ENCODE results near the gene ATPAF1.

Gene ATPAF1

DNA sequence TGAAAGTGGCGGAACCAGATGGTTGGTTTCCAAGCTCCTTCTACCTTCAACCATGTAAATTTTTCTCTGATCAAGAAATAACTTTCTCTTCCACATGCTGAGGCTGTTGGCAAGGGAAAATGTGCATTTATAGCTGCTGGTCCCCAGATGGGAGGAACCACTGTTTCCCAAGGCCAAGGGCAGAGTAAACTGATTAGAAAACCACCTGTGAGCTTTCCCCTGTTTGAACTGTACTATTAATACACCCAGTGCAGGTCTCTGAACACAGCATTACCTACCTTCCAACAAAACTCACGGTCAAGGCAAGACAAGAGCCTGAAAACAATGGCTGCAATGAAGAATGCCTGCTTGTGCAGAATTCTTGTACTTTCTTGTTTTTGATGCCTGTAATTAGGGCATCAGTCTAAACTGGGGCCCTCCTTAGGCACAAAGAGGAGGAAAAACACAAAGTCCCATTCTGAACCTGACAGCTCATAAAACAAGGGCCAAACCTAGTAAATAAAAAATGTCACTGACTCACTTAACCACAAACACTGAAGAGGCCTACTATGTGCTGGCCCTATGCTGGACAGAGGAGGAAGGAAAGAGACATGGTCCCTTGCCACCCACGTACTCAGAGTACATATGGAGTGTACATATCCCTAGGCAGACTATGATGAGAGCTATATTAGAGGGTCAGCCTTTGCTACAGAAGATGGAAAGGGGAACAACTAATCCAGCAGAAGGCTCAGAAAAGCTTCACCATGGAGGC is 66.7 kb downstream of the ATPAF1 start:
- no peak for DNase-seq (ENCODE audit: low read depth)
- TF ChIP-seq POLR2A (IDR thresholded peaks at IDR 0.05; ENCODE audit: extremely low read depth, insufficient read length) = no peak
- TF ChIP-seq, protein P1, sequence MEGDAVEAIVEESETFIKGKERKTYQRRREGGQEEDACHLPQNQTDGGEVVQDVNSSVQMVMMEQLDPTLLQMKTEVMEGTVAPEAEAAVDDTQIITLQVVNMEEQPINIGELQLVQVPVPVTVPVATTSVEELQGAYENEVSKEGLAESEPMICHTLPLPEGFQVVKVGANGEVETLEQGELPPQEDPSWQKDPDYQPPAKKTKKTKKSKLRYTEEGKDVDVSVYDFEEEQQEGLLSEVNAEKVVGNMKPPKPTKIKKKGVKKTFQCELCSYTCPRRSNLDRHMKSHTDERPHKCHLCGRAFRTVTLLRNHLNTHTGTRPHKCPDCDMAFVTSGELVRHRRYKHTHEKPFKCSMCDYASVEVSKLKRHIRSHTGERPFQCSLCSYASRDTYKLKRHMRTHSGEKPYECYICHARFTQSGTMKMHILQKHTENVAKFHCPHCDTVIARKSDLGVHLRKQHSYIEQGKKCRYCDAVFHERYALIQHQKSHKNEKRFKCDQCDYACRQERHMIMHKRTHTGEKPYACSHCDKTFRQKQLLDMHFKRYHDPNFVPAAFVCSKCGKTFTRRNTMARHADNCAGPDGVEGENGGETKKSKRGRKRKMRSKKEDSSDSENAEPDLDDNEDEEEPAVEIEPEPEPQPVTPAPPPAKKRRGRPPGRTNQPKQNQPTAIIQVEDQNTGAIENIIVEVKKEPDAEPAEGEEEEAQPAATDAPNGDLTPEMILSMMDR (IDR thresholded peaks at IDR 0.05; ENCODE audit: low read depth, low read length) = no peak
- TF ChIP-seq, protein P2, sequence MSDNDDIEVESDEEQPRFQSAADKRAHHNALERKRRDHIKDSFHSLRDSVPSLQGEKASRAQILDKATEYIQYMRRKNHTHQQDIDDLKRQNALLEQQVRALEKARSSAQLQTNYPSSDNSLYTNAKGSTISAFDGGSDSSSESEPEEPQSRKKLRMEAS (IDR thresholded peaks at IDR 0.05; ENCODE audit: low read depth, low read length) = no peak
- no peak for TF ChIP-seq MYC (IDR thresholded peaks at IDR 0.05; ENCODE audit: low read depth, low read length)
- H3K4me3 ChIP-seq (ENCODE audit: low read depth, low read length) = no peak overlapping the region

DNA sequence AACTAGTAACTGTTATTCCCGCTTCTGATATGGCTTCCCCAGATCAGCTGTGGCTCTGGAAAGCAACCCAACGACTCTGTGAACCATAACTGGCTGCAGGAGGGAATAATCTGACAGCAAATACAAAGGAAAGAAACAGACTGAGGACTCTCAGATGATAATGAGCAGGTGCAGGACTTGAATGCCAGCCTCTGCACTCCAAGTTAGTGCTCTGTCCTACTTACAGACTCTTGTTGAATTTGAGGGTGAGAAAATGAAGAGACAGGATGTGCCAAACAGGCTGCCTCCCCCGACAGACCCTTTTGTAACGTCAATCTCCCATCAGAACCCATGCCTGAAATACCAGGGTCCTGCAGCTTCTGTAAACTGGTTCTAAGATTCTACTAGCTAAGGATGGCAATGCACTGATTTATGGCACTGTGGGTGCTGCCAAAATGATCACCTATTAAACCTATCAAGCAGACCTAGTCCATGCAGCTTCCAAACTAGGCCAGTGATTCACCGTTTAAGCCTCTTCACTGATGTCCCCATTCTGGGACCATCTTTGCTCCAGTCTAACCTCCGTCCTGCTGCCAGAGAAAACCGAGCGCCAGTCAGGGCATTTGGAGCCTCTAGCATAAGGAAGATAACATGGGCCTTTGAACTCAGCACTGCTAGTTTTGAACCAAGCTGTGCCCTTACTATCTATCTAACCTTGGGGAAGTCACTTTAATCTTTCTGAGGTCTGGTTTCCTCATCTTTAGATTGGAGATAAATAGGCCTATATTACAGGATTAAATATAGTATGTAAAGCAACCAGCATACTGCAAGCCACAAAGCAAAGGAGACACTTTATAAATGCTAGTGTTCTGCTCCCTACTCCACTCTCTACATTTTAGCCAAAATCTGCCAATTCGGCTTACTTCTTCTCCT is 68.8 kb downstream of the ATPAF1 start:
- TF ChIP-seq POLR2A (IDR thresholded peaks at IDR 0.05; ENCODE audit: extremely low read depth, insufficient read length) = no peak
- TF ChIP-seq MYC (IDR thresholded peaks at IDR 0.05; ENCODE audit: low read depth, low read length) = no peak
- TF ChIP-seq, protein P2 (IDR thresholded peaks at IDR 0.05; ENCODE audit: low read depth, low read length) = no peak
- no peak overlapping the region for H3K4me3 ChIP-seq (ENCODE audit: low read depth, low read length)
- DNase-seq (ENCODE audit: low read depth) = no peak

DNA sequence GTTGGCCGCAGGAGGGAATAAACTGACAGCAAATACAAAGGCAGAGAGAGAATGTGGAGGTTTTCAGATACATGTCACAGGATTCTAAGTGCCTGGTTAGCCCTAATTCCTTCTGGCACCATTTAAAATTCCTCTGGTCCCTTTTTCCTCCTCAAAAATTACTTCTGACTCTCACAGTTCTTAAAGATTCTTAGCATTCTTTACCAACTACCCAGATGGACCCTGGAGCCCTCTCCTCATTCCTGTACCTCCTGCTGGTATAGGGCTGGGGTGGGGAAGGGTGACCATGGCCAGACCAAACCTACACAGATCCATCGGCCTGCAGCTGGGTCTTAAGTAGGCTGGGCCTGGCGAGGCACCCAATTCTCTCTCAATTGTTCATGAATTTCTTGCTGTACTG is 71.3 kb downstream of the ATPAF1 start:
- TF ChIP-seq, protein P1 (IDR thresholded peaks at IDR 0.05; ENCODE audit: low read depth, low read length) = no peak
- TF ChIP-seq MYC (IDR thresholded peaks at IDR 0.05; ENCODE audit: low read depth, low read length) = no peak
- TF ChIP-seq POLR2A (IDR thresholded peaks at IDR 0.05; ENCODE audit: extremely low read depth, insufficient read length) = no peak
- TF ChIP-seq, protein P2 (IDR thresholded peaks at IDR 0.05; ENCODE audit: low read depth, low read length) = no peak
- DNase-seq (ENCODE audit: low read depth) = no peak
- H3K4me3 ChIP-seq (ENCODE audit: low read depth, low read length) = no peak overlapping the region

DNA sequence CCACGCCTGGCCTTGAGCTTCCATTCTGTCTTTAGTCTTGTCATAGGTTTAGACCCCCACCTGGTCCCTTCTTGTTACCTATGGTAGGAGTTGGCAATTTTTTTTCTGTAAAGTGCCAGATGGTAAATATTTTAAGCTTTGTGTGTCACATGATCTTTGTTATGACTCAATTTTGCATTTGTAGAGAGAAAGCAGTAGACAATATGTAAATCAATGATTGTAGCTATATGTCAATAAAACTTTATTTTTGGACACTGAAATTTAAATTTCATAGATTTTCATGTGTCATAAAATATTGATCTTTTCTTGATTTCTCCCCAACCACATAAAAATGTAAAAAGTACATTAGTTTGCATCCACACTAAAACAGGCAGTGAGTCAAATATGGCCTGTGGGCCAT is 72.1 kb downstream of the ATPAF1 start:
- H3K4me3 ChIP-seq (ENCODE audit: low read depth, low read length) = no peak overlapping the region
- DNase-seq (ENCODE audit: low read depth) = no peak
- TF ChIP-seq, protein P2 (IDR thresholded peaks at IDR 0.05; ENCODE audit: low read depth, low read length) = no peak
- TF ChIP-seq POLR2A (IDR thresholded peaks at IDR 0.05; ENCODE audit: extremely low read depth, insufficient read length) = no peak
- no peak for TF ChIP-seq MYC (IDR thresholded peaks at IDR 0.05; ENCODE audit: low read depth, low read length)
- TF ChIP-seq, protein P1 (IDR thresholded peaks at IDR 0.05; ENCODE audit: low read depth, low read length) = no peak

DNA sequence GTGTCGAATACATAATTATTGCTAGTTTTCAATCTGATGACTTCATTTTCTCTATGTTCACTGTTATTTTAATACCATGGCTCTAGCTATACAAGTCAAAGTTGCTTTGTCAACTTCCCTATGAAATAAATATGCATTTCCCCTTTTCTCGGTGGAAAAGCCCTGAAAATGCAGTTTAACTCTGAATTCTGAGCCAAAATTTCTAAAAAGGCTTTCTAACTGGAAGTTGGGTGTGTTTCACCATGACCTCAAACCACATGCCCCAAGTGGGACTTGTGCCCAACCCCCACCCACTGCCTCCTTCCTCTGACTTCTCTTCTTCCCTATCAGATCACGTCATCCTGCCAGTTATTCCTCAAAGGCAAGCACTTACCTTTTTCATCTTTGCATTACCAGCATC is 73.0 kb downstream of the ATPAF1 start:
- peak; percentile 76; the same call in 1 of the 2 replicates for TF ChIP-seq MYC (IDR thresholded peaks at IDR 0.05; ENCODE audit: low read depth, low read length)
- TF ChIP-seq, protein P2 (IDR thresholded peaks at IDR 0.05; ENCODE audit: low read depth, low read length) = peak; percentile 52; the same call in 1 of the 2 replicates
- TF ChIP-seq, protein P1 (IDR thresholded peaks at IDR 0.05; ENCODE audit: low read depth, low read length) = no peak
- DNase-seq (ENCODE audit: low read depth) = peak; percentile 84
- no peak overlapping the region for H3K4me3 ChIP-seq (ENCODE audit: low read depth, low read length)

All from NB4 (cell line).